B cell (primary cell): ENCODE data around the gene PNPLA5. TPM values are rescaled to one million over a fixed set of nuclear protein-coding genes. Genes with fewer than 3 reads are reported as not detected.

Experiments used
- ATAC-seq: fragments of 200-7000 bp; cut with Tn5 transposase; one replicate; pipeline ENCODE4 v1.10.0; 2021; ENCODE audit warnings: low read depth, mild to moderate bottlenecking, moderate number of reproducible peaks, moderate library complexity
- CTCF ChIA-PET: fragments of 350-600 bp; sonication (Branson Sonifier 250); formaldehyde crosslinking; loops from one replicate; lab custom pipeline; 2021; ENCODE audit warnings: antibody characterized with exemption, inconsistent platforms; lab: Charles Lee
- POLR2A ChIA-PET: fragments of 350-600 bp; sonication (Branson Sonifier 250); formaldehyde crosslinking; loops from one replicate; lab custom pipeline; 2021; ENCODE audit warnings: antibody characterized with exemption; lab: Charles Lee
- DNase-seq: peaks from one replicate; pipeline ENCODE4 v3.0.0; 2013
- H2AFZ ChIP-seq: 2 replicates; pipeline ENCODE4 v1.6.1; 2012; ENCODE audit warnings: mild to moderate bottlenecking, low read depth, low read length; ENCODE audit not compliant: insufficient read depth, poor library complexity, severe bottlenecking
- H3K27ac ChIP-seq, 2 donors: 1 replicate in 1 of 2; 2 replicates in 1 of 2; pipeline ENCODE4 v1.5.1; 2012 to 2013; ENCODE audit warnings: low read length in 2 of 2, mild to moderate bottlenecking in 2 of 2, moderate library complexity in 1 of 2
- H3K27me3 ChIP-seq, 4 experiments: fragments of 200-600 bp in 1 of 4; sonication (generic) in 1 of 4; replicated peaks in 1 of 4; 1 replicate in 2 of 4; 2 replicates in 2 of 4; pipeline versions ENCODE4 v1.6.1 to v1.7.0; 2013 to 2016; ENCODE audit warnings: low read length in 3 of 4, mild to moderate bottlenecking in 2 of 4, mixed read lengths in 1 of 4, moderate library complexity in 1 of 4; ENCODE audit not compliant: insufficient read depth in 4 of 4, control insufficient read depth in 3 of 4; ENCODE audit errors: control extremely low read depth in 1 of 4
- H3K36me3 ChIP-seq, 2 experiments: replicated peaks in 1 of 2; 1 replicate in 1 of 2; 2 replicates in 1 of 2; pipeline versions ENCODE4 v1.6.1 to v1.7.1; 2013; ENCODE audit warnings: low read length in 1 of 2; ENCODE audit not compliant: insufficient read depth in 2 of 2, control insufficient read depth in 1 of 2; ENCODE audit errors: control extremely low read depth in 1 of 2, extremely low read depth in 1 of 2
- H3K4me1 ChIP-seq, 2 donors: fragments of 200-600 bp in 1 of 2; sonication (generic) in 1 of 2; 1 replicate in 1 of 2; 2 replicates in 1 of 2; pipeline versions ENCODE4 v1.5.1 to v1.6.1; 2013 to 2017; ENCODE audit warnings: low read length in 2 of 2; ENCODE audit not compliant: control insufficient read depth in 2 of 2, insufficient read depth in 2 of 2
- H3K4me2 ChIP-seq: replicated peaks from 2 replicates; pipeline ENCODE3; 2012; ENCODE audit warnings: mild to moderate bottlenecking, low read depth, low read length; ENCODE audit not compliant: poor library complexity, severe bottlenecking
- H3K4me3 ChIP-seq, 5 experiments: fragments of 200-600 bp in 1 of 5; sonication (generic) in 1 of 5; 1 replicate in 3 of 5; 2 replicates in 2 of 5; pipeline versions ENCODE4 v1.5.1 to v1.7.0; 2011 to 2016; ENCODE audit warnings: low read length in 4 of 5, mild to moderate bottlenecking in 4 of 5, low read depth in 2 of 5, control low read depth in 1 of 5, moderate library complexity in 1 of 5; ENCODE audit not compliant: insufficient read depth in 1 of 5; ENCODE audit errors: control extremely low read depth in 1 of 5, extremely low read depth in 1 of 5
- H3K79me2 ChIP-seq: fragments of 200-600 bp; sonication (generic); one replicate; pipeline ENCODE4 v1.6.0; 2016; ENCODE audit warnings: low read length; ENCODE audit not compliant: control insufficient read depth, insufficient read depth
- H3K9ac ChIP-seq: fragments of 200-600 bp; sonication (generic); 2 replicates; pipeline ENCODE4 v1.6.1; 2017; ENCODE audit warnings: mild to moderate bottlenecking, low read length, moderate library complexity
- H3K9me3 ChIP-seq, 3 donors: one replicate each; pipeline versions ENCODE4 v1.6.1 to v1.7.1; 2013; ENCODE audit warnings: low read length in 2 of 3; ENCODE audit not compliant: control insufficient read depth in 2 of 3, insufficient read depth in 1 of 3; ENCODE audit errors: control extremely low read depth in 1 of 3
- H4K20me1 ChIP-seq: 2 replicates; pipeline ENCODE4 v1.6.0; 2012; ENCODE audit warnings: mild to moderate bottlenecking, low read length; ENCODE audit not compliant: insufficient read depth, control insufficient read depth, poor library complexity, severe bottlenecking
- H3K27ac Mint-ChIP-seq: one replicate; pipeline ENCODE4 v1.8.0; 2021; ENCODE audit warnings: mixed read lengths
- H3K27me3 Mint-ChIP-seq: one replicate; pipeline ENCODE4 v1.8.0; 2021; ENCODE audit warnings: mixed read lengths
- H3K4me1 Mint-ChIP-seq: one replicate; pipeline ENCODE4 v1.8.0; 2021; ENCODE audit warnings: mixed read lengths
- H3K4me3 Mint-ChIP-seq: one replicate; pipeline ENCODE4 v1.8.0; 2021; ENCODE audit warnings: mixed read lengths
- H3K9me3 Mint-ChIP-seq: one replicate; pipeline ENCODE4 v1.8.0; 2022; ENCODE audit warnings: mixed read lengths; ENCODE audit not compliant: insufficient read depth
- EZH2 ChIP-seq: IDR thresholded peaks from 2 replicates; pipeline ENCODE4 v1.6.1; 2012; ENCODE audit warnings: borderline replicate concordance, low read depth, mild to moderate bottlenecking, moderate library complexity, low read length; ENCODE audit not compliant: insufficient read depth, poor library complexity, severe bottlenecking
- WGBS: methylation state at CpG from one replicate; pipeline ENCODE4 v1.1.5; 2013; ENCODE audit warnings: missing lambda C conversion rate; ENCODE audit not compliant: insufficient coverage; 5-methylcytosine and 5-hydroxymethylcytosine counted together
- intact Hi-C: fragments of 100-400 bp; cut with micrococcal nuclease; formaldehyde crosslinking; loops from one replicate; pipeline ENCODE4 v1.10.0; 2022
- polyA plus RNA-seq: library from polyadenylated mRNA; depleted of rRNA; stranded (reverse); fragments of >200 nt; gene quantifications from 2 replicates; pipeline ENCODE4 v1.2.3, GENCODE V29; 2012
- total RNA-seq, 2 donors: library from RNA; stranded (reverse); fragments of 120-200 nt in 1 of 2; gene quantifications; 1 replicate in 1 of 2; 2 replicates in 1 of 2; pipeline versions ENCODE4 v1.2.3 to v1.2.4, GENCODE V29; 2013 to 2022
- TF ChIP-seq, protein P1 (sequence below): fragments of 200-600 bp; IDR thresholded peaks from one replicate; pipeline ENCODE4 v1.8.0; 2022; ENCODE audit warnings: antibody characterized with exemption, mild to moderate bottlenecking

The PNPLA5 gene
- total and polyA plus RNA-seq, 2 donors (not counting 1 experiment from before 2014, with no cell fraction given): not detected

DNA sequence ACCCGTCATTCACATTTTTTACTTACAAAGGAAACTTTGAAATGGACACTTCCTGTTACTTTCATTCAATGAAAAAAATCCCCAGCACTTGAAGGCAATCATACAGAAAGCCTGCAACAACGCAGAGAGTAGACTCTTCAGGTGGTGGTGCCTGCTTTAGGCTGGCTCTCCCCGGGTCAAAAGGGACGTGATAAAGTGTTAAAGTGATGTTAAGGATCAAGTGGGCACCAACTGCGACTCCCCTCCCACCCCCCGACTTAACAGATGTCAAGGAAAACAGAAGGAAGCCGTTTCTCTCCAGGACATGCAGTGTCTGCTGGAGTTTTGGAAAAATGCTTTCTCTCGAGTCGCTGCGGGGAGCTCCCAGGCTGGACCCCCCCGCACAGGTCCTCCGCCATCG is 31.4 kb upstream of the PNPLA5 start:
- Histone ChIP-seq H3K36me3 (no peaks in the 10 kb centered on the region), H3K27ac (no peak overlapping the region), H3K9ac (peak overlapping the region; percentile 55), H4K20me1 (no peaks in the 10 kb centered on the region), H2AFZ (peak overlapping the region; percentile 72), H3K79me2 (no peaks in the 10 kb centered on the region), H3K9me3 (peaks cover 0 to 23% (median 0%) of the 10 kb centered on the region in 3 donors), H3K4me1 (peaks cover 12 to 13% of the 10 kb centered on the region in 2 donors), H3K27me3 (peaks cover 0 to 33% (median 8%) of the 10 kb centered on the region in 4 experiments), H3K4me3 (peak overlapping the region; percentile 21 to 62 (median 56)), H3K4me2 (peak overlapping the region; percentile 94)
- POLR2A ChIA-PET: interaction anchor here (0.7 kb wide), 1 partner anchor 23 kb away, joined by 4 read pairs; no protein-coding TSS in a partner anchor
- DNase-seq (peak; percentile 53), ATAC-seq (peak; percentile 56)
- WGBS: 0% methylated on average over 1 of the region's 13 CpGs
- TF ChIP-seq EZH2: no peak
- TF ChIP-seq, protein P1, sequence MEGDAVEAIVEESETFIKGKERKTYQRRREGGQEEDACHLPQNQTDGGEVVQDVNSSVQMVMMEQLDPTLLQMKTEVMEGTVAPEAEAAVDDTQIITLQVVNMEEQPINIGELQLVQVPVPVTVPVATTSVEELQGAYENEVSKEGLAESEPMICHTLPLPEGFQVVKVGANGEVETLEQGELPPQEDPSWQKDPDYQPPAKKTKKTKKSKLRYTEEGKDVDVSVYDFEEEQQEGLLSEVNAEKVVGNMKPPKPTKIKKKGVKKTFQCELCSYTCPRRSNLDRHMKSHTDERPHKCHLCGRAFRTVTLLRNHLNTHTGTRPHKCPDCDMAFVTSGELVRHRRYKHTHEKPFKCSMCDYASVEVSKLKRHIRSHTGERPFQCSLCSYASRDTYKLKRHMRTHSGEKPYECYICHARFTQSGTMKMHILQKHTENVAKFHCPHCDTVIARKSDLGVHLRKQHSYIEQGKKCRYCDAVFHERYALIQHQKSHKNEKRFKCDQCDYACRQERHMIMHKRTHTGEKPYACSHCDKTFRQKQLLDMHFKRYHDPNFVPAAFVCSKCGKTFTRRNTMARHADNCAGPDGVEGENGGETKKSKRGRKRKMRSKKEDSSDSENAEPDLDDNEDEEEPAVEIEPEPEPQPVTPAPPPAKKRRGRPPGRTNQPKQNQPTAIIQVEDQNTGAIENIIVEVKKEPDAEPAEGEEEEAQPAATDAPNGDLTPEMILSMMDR: no peak
- peaks cover 6% of the 10 kb centered on the region for H3K4me1 Mint-ChIP-seq
- peak overlapping the region; percentile 84 for H3K4me3 Mint-ChIP-seq
- intact Hi-C loops: no loop called here
- no peaks in the 10 kb centered on the region for H3K9me3 Mint-ChIP-seq
- no peak overlapping the region for H3K27ac Mint-ChIP-seq
- peaks cover 25% of the 10 kb centered on the region for H3K27me3 Mint-ChIP-seq
- CTCF ChIA-PET: interaction anchor here (1.9 kb wide), 1 partner anchor 22 kb away, joined by 5 read pairs; no protein-coding TSS in a partner anchor

DNA sequence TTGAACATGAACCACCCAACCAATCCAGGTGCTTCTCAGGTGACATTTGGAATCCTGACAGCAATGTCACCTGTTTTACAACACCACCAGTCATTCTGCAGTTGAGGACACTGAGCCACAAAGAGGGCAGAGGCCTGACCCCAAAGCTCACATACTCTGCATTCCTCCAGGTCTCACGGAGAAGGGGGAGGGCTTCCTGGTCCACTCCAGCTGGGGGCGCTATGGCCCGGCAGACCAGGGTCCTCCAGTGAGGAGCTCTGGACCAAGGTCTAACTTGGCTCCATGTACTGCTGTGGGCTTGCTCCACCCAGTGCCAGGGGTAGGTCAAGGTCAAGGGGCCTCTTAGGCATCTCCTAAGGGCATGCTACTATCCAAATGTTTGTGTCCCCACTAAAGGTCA is 30.3 kb upstream of the PNPLA5 start:
- no peak for DNase-seq
- H2AFZ ChIP-seq: no peak overlapping the region
- intact Hi-C loops: no loop called here
- H3K79me2 ChIP-seq: no peaks in the 10 kb centered on the region
- H3K4me2 ChIP-seq: no peak overlapping the region
- H3K4me1 ChIP-seq: peaks cover 12 to 13% of the 10 kb centered on the region in 2 donors
- H3K4me3 Mint-ChIP-seq: no peak overlapping the region
- CTCF ChIA-PET: interaction anchor here (1.9 kb wide), 1 partner anchor 24 kb away, joined by 5 read pairs; no protein-coding TSS in a partner anchor
- POLR2A ChIA-PET: no interaction called here
- H3K4me1 Mint-ChIP-seq: peaks cover 6% of the 10 kb centered on the region
- peaks cover 0 to 41% (median 8%) of the 10 kb centered on the region in 4 experiments for H3K27me3 ChIP-seq
- no peak overlapping the region for H3K27ac Mint-ChIP-seq
- WGBS: 71% methylated on average over 1 of the region's 3 CpGs
- peaks cover 0 to 23% (median 0%) of the 10 kb centered on the region in 3 donors for H3K9me3 ChIP-seq
- H3K27me3 Mint-ChIP-seq: peaks cover 33% of the 10 kb centered on the region
- no peaks in the 10 kb centered on the region for H3K36me3 ChIP-seq
- no peak for ATAC-seq
- no peak overlapping the region for H3K4me3 ChIP-seq
- no peak for TF ChIP-seq EZH2
- TF ChIP-seq, protein P1: no peak
- H3K9me3 Mint-ChIP-seq: no peaks in the 10 kb centered on the region
- no peak overlapping the region for H3K9ac ChIP-seq
- H4K20me1 ChIP-seq: no peaks in the 10 kb centered on the region
- H3K27ac ChIP-seq: no peak overlapping the region
